Measurements from ENCODE around the gene ADGRA1.
A peak's percentile ranks its signal among the peaks of the same experiment; 100 is the strongest.

Gene ADGRA1

DNA sequence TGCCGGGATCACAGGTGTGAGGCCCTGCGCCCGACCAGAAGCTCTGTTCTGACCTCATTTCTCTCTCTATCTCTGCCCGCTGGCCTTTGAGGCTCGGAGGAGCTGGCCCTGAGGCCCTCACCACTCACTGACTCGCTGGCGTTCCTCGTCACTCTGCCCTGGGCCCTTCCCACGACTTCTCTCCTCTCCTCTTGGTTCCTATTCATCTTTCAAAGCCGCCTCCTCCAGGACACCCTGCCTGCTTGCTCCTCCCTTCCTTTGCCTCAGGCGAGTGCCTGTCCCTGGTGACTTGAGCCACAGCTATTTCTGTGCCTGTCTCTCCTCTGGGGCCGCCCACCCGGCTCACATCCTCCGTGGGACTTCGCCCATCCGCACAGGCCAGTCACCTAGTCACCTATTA, 17.3 kb upstream of the ADGRA1 start:
- ChIA-PET POLR2A (no interaction called here), CTCF (no interaction called here)
- H3K36me3 ChIP-seq (ENCODE audit: control insufficient read depth in 2 of 2, insufficient read depth in 1 of 2, low read length in 2 of 2), result no peaks in the 10 kb centered on the region
- no peaks in the 10 kb centered on the region for H3K9me3 ChIP-seq (ENCODE audit: control insufficient read depth, insufficient read depth, low read depth, low read length)
- H3K4me3 ChIP-seq (ENCODE audit: low read depth, low read length), result no peak overlapping the region
- no peaks in the 10 kb centered on the region for H3K4me1 ChIP-seq (ENCODE audit: control insufficient read depth, insufficient read depth, low read length)
- TF ChIP-seq ZFP69B (tag by site-specific recombination; IDR thresholded peaks at IDR 0.05) (no peak), ZNF707 (tag by site-specific recombination; IDR thresholded peaks at IDR 0.05) (no peak), ZFHX2 (tag by site-specific recombination; conservative IDR thresholded peaks at IDR 0.05) (peak; percentile 51), EGR2 (tag by site-specific recombination; IDR thresholded peaks at IDR 0.05; ENCODE audit: low read depth) (peak; percentile 78)
- no peak overlapping the region for H3K27ac ChIP-seq (ENCODE audit: extremely low read depth, low read depth, low read length)

- ChIA-PET CTCF (no interaction called here), POLR2A (no interaction called here)
- TF ChIP-seq SCRT2 (tag by site-specific recombination; IDR thresholded peaks at IDR 0.05), result no peak
- TF ChIP-seq HOXC10 (CRISPR knock-in tag; IDR thresholded peaks at IDR 0.05), result no peak
- no peak for TF ChIP-seq BCL6B (tag by site-specific recombination; IDR thresholded peaks at IDR 0.05)
- no peak for TF ChIP-seq ZNF76 (tag by site-specific recombination; IDR thresholded peaks at IDR 0.05; ENCODE audit: borderline replicate concordance, low read depth)
- TF ChIP-seq ZNF701 (tag by site-specific recombination; IDR thresholded peaks at IDR 0.05), result no peak
- no peak for TF ChIP-seq ZNF677 (tag by site-specific recombination; IDR thresholded peaks at IDR 0.05)
- no peak for TF ChIP-seq TSHZ1 (tag by site-specific recombination; IDR thresholded peaks at IDR 0.05; ENCODE audit: borderline replicate concordance)
- TF ChIP-seq ZBTB21 (tag by site-specific recombination; IDR thresholded peaks at IDR 0.05), result no peak
- TF ChIP-seq ZNF571 (tag by site-specific recombination; IDR thresholded peaks at IDR 0.05), result no peak
- no peak for TF ChIP-seq REPIN1 (tag by site-specific recombination; IDR thresholded peaks at IDR 0.05; ENCODE audit: low read depth)
- Histone ChIP-seq H3K9me3 (ENCODE audit: control insufficient read depth, insufficient read depth, low read depth, low read length) (no peaks in the 10 kb centered on the region), H3K36me3 (ENCODE audit: control insufficient read depth in 2 of 2, insufficient read depth in 1 of 2, low read length in 2 of 2) (no peaks in the 10 kb centered on the region), H3K4me1 (ENCODE audit: control insufficient read depth, insufficient read depth, low read length) (no peaks in the 10 kb centered on the region), H3K27ac (ENCODE audit: extremely low read depth, low read depth, low read length) (no peak overlapping the region), H3K4me3 (ENCODE audit: low read depth, low read length) (no peak overlapping the region)
Observed at GRCh38 chr10:133070810-133071209, 16.9 kb upstream of the ADGRA1 start.

DNA sequence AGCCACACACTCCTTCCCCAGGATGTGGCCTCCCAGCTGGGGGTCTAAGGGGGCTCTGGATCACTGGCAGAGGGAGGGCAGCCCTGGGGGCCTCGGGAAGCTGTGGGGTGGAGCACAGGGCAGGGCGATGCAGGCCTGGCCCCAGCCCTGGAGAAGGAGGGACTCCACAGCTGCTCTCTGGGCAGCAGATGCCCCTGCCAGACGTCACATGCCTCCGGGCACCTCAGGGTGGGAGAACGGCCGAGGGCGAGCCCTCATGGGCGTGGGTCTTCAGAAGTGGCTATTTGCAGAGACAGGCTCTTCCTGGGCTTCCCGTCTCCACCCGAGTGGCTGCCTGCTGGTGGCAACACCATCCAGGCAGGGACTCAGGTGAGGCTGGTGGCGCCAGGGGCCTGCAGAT, 16.0 kb upstream of the ADGRA1 start:
- no peaks in the 10 kb centered on the region for H3K4me1 ChIP-seq (ENCODE audit: control insufficient read depth, insufficient read depth, low read length)
- POLR2A ChIA-PET, result no interaction called here
- H3K9me3 ChIP-seq (ENCODE audit: control insufficient read depth, insufficient read depth, low read depth, low read length), result no peaks in the 10 kb centered on the region
- no peak for TF ChIP-seq ZFP3 (tag by site-specific recombination; IDR thresholded peaks at IDR 0.05; ENCODE audit: low read depth)
- peak; percentile 5; the same call in 1 of the 2 replicates for TF ChIP-seq KLF17 (tag by site-specific recombination; IDR thresholded peaks at IDR 0.05)
- TF ChIP-seq ZNF335 (tag by site-specific recombination; conservative IDR thresholded peaks at IDR 0.05), result peak; percentile 41; the same call in 1 of the 2 replicates
- H3K27ac ChIP-seq (ENCODE audit: extremely low read depth, low read depth, low read length), result no peak overlapping the region
- no peak overlapping the region for H3K4me3 ChIP-seq (ENCODE audit: low read depth, low read length)
- CTCF ChIA-PET, result no interaction called here
- H3K36me3 ChIP-seq (ENCODE audit: control insufficient read depth in 2 of 2, insufficient read depth in 1 of 2, low read length in 2 of 2), result no peaks in the 10 kb centered on the region
